Kidney (tissue), 14 donors: ENCODE data around the gene VPS9D1. TPM values are rescaled to one million over a fixed set of nuclear protein-coding genes. Genes with fewer than 3 reads are reported as not detected.
"Not testable (repeated sequence)": the region's sequence is repeated elsewhere in the genome, so short reads cannot be mapped to it uniquely, and the experiment has no call there.

ENCODE experiments used
- DNase-seq, 5 donors: peaks; one replicate each; pipeline ENCODE4 v3.0.0-alpha.2; 2013 to 2020
- FAIRE-seq: peaks from 2 replicates; lab custom pipeline; 2012; peaks lifted over from hg19 to GRCh38; lab: Jason Lieb, UNC
- H3K27ac ChIP-seq, 2 donors: one replicate each; pipeline ENCODE4 v1.7.0; 2013; ENCODE audit warnings: low read depth in 2 of 2, low read length in 2 of 2, inconsistent platforms in 1 of 2
- H3K27me3 ChIP-seq: one replicate; pipeline ENCODE4 v1.7.1; 2013; ENCODE audit warnings: low read length, inconsistent platforms; ENCODE audit not compliant: control insufficient read depth, insufficient read depth
- H3K36me3 ChIP-seq, 3 donors: one replicate each; pipeline versions ENCODE4 v1.7.0 to v1.7.1; 2013; ENCODE audit warnings: low read length in 3 of 3, control low read depth in 1 of 3, inconsistent platforms in 1 of 3; ENCODE audit not compliant: insufficient read depth in 3 of 3, control insufficient read depth in 2 of 3
- H3K4me1 ChIP-seq, 3 donors: one replicate each; pipeline versions ENCODE4 v1.7.0 to v1.7.1; 2013; ENCODE audit warnings: low read length in 3 of 3, inconsistent platforms in 1 of 3, low read depth in 1 of 3; ENCODE audit not compliant: control insufficient read depth in 2 of 3, insufficient read depth in 2 of 3
- H3K4me3 ChIP-seq, 3 donors: one replicate each; pipeline versions ENCODE4 v1.7.0 to v1.8.1; 2013; ENCODE audit warnings: low read length in 3 of 3, control low read depth in 1 of 3, inconsistent platforms in 1 of 3
- H3K9ac ChIP-seq, 3 donors: one replicate each; pipeline versions ENCODE4 v1.7.0 to v1.7.1; 2013; ENCODE audit warnings: low read length in 3 of 3, control low read depth in 1 of 3, inconsistent platforms in 1 of 3
- H3K9me3 ChIP-seq, 3 donors: one replicate each; pipeline versions ENCODE4 v1.7.0 to v1.7.1; 2013; ENCODE audit warnings: low read length in 3 of 3, control low read depth in 1 of 3, inconsistent platforms in 1 of 3; ENCODE audit not compliant: control insufficient read depth in 2 of 3, insufficient read depth in 1 of 3
- intact Hi-C: fragments of 100-400 bp; cut with DNase I; formaldehyde crosslinking; loops from one replicate; pipeline ENCODE4 v1.11.1; 2022
- polyA plus RNA-seq: library from polyadenylated mRNA; stranded (reverse); fragments of 350-450 nt; fragmentation: Illumina TruSeq; extraction: RNeasy Lipid Tissue Mini Kit (QIAGEN cat#74804); gene quantifications from one replicate; pipeline ENCODE4 v1.2.3, GENCODE V29; 2014; ENCODE audit warnings: low read depth, low replicate concordance; ENCODE audit not compliant: insufficient read depth
- total RNA-seq: library from RNA; stranded (reverse); fragmentation: NEBNext Ultra II Directional; extraction: Animal tissue kit (Norgen Biotek cat#: 25700); gene quantifications from one replicate; pipeline ENCODE4 v1.2.1, GENCODE V29; 2021
- TF ChIP-seq, protein P1 (sequence below): IDR thresholded peaks from 3 replicates; pipeline ENCODE4 v1.5.1; 2012; ENCODE audit warnings: mild to moderate bottlenecking, moderate library complexity, borderline replicate concordance; ENCODE audit not compliant: insufficient read depth; ENCODE audit errors: extremely low read depth
- donor health status: control.
- donor health status: control.
- donor health status: control.
- donor health status: control.
- donor health status: control.
- donor health status: DM: yes; HTN: yes; CAD: no.
- donor health status: Normal renal cell carcinoma (clear cell type).

The VPS9D1 gene
- total and polyA plus RNA-seq, 2 donors from 2014 or later = 18.3 to 24.4 TPM

DNA sequence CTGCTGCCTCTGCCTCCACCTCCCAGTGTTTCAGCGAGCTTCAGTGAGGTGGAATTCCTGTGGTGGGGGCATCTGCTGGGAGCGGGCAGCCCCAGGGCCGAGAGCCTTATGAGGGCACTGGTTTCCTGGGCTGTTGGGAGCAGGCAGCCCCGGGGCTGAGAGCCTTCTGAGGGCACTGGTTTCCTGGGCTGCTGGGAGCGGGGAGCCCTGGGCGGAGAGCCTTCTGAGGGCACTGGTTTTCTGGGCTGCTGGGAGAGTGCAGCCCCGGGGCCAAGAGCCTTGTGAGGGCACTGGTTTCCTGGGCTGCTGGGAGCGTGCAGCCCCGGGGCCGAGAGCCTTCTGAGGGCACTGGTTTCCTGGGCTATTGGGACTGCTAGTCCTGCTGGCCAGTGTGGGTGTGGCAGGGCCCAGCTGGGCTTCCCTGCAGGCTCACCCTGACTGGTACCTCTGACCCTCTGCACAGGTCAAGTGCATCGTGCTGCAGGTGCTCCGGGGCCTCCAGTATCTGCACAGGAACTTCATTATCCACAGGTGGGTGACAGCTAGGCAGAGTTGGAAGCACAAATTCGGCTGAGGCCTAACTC is 28.6 kb downstream of the VPS9D1 start:
- FAIRE-seq (no peak), DNase-seq (peak in 1 of 5 donors; percentile 37)

DNA sequence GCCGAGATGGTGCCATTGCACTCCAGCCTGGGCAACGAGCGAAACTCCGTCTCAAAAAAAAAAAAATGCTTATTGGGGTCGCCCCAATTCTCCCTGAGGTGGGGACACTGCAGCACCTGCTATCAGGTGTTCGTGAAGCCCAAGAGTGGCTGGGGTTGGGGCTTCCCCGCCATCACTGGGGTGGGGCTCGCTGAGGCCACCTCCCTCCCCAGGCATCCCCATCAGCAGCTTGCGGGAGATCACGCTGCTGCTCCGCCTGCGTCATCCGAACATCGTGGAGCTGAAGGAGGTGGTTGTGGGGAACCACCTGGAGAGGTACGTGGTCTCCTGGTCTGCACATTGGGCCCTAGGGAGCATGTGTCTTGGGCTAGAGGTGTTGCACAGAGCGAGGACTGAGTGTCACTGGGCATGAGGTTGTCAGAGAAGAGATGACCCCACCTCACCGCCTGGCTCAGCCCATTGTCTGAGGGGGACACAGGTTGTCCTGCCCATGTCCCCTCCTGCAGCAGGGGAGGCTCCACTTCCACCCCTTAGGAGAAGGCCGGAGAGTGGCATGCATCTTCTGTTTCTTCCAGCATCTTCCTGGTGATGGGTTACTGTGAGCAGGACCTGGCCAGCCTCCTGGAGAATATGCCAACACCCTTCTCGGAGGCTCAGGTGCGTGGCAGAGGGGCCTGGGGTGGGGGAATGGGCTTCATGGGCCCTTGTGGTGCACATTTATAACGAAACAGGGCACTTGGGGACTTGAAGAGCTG is 29.3 kb downstream of the VPS9D1 start:
- TF ChIP-seq, protein P1, sequence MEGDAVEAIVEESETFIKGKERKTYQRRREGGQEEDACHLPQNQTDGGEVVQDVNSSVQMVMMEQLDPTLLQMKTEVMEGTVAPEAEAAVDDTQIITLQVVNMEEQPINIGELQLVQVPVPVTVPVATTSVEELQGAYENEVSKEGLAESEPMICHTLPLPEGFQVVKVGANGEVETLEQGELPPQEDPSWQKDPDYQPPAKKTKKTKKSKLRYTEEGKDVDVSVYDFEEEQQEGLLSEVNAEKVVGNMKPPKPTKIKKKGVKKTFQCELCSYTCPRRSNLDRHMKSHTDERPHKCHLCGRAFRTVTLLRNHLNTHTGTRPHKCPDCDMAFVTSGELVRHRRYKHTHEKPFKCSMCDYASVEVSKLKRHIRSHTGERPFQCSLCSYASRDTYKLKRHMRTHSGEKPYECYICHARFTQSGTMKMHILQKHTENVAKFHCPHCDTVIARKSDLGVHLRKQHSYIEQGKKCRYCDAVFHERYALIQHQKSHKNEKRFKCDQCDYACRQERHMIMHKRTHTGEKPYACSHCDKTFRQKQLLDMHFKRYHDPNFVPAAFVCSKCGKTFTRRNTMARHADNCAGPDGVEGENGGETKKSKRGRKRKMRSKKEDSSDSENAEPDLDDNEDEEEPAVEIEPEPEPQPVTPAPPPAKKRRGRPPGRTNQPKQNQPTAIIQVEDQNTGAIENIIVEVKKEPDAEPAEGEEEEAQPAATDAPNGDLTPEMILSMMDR = no peak
- no peaks in the 10 kb centered on the region for H3K9me3 ChIP-seq
- peaks cover 0 to 12% (median 5%) of the 10 kb centered on the region in 3 donors for H3K4me1 ChIP-seq
- DNase-seq (peak in 1 of 5 donors; percentile 59), FAIRE-seq (no peak)
- H3K27ac ChIP-seq = no peak overlapping the region
- H3K9ac ChIP-seq = no peak overlapping the region
- no peaks in the 10 kb centered on the region for H3K27me3 ChIP-seq
- H3K4me3 ChIP-seq = no peak overlapping the region
- intact Hi-C loops = no loop called here
- peaks cover 3 to 40% (median 23%) of the 10 kb centered on the region in 3 donors for H3K36me3 ChIP-seq

More for the DNA sequence above, 28.6 kb downstream of the VPS9D1 start:
- peaks cover 3 to 40% (median 23%) of the 10 kb centered on the region in 3 donors for H3K36me3 ChIP-seq
- no peak overlapping the region for H3K27ac ChIP-seq
- peaks cover 0 to 12% (median 5%) of the 10 kb centered on the region in 3 donors for H3K4me1 ChIP-seq
- H3K27me3 ChIP-seq = no peaks in the 10 kb centered on the region
- no peak overlapping the region for H3K9ac ChIP-seq
- no peaks in the 10 kb centered on the region for H3K9me3 ChIP-seq
- intact Hi-C loops = no loop called here
- TF ChIP-seq, protein P1 = no peak
- no peak overlapping the region for H3K4me3 ChIP-seq

DNA sequence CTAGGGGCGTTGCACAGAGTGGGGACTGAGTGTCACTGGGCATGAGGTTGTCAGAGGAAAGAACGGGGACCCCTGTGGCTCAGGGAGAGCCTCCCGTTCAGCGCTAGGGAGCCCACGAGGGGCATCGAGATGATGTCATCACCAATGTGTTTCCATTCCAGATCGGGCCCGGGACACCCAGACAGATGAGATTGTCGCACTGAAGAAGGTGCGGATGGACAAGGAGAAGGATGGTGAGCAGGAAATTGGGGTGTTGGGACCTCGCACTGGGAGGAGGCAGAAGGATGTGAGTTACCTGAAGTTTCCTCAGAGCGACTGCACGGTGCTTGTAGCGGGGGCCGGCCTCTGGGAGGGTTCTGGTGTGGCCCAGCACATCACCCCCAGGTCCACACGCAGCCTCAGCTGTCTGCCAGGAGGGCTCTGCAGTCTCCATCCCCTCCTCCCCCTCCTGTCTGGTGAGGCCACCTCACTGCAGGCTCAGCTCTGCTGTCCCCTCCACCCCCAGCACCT is 30.3 kb downstream of the VPS9D1 start:
- no peak overlapping the region for H3K4me3 ChIP-seq
- FAIRE-seq (no peak), DNase-seq (peak in 1 of 5 donors; percentile 56)
- no peak overlapping the region for H3K27ac ChIP-seq
- intact Hi-C loops = no loop called here
- H3K9ac ChIP-seq = no peak overlapping the region
- peaks cover 3 to 40% (median 23%) of the 10 kb centered on the region in 3 donors for H3K36me3 ChIP-seq
- TF ChIP-seq, protein P1 = no peak
- no peaks in the 10 kb centered on the region for H3K9me3 ChIP-seq
- H3K4me1 ChIP-seq = peaks cover 0 to 12% (median 5%) of the 10 kb centered on the region in 3 donors
- no peaks in the 10 kb centered on the region for H3K27me3 ChIP-seq

DNA sequence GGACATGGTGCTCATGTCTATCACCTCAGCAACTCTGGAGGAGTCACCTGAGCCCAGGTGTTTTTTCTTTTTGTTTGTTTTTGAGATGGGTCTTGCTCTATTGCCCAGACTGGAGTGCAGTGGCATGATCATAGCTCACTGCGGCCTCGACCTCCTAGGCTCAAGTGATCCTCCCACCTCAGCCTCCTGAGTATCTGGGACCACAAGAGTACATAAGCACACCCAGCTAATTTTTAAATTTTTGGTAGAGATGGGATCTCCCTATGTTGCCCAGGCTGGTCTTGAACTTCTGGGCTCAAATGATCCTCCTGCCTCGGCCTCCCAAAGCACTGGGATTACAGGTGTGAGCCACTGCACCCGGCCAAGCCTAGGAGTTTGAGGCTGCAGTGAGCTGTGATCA is 31.1 kb downstream of the VPS9D1 start:
- H3K9me3 ChIP-seq, H3K9ac ChIP-seq, H3K27ac ChIP-seq, H3K27me3 ChIP-seq, H3K4me3 ChIP-seq, intact Hi-C loops, DNase-seq, FAIRE-seq: not testable (repeated sequence)
- H3K4me1 ChIP-seq = peaks cover 0 to 12% (median 5%) of the 10 kb centered on the region in 3 donors
- H3K36me3 ChIP-seq = peaks cover 3 to 40% (median 23%) of the 10 kb centered on the region in 3 donors
